Measurements from ENCODE around the gene BCL6B.

Gene BCL6B

GRCh38 chr17:7043182-7043496 lies 20.3 kb downstream of the BCL6B start:
- TF ChIP-seq EZH2 (IDR thresholded peaks at IDR 0.05; ENCODE audit: borderline replicate concordance, low read depth, low read length, severe bottlenecking) (no peak), CTCF (IDR thresholded peaks at IDR 0.05; ENCODE audit: borderline replicate concordance, extremely low read depth, low read length, poor library complexity, severe bottlenecking) (no peak)
- Histone ChIP-seq H3K4me3 (ENCODE audit: low read depth in 1 of 2, low read length in 2 of 2) (no peak overlapping the region), H3K9me3 (ENCODE audit: insufficient read depth, low read length, severe bottlenecking) (no peaks in the 10 kb centered on the region), H4K20me1 (ENCODE audit: insufficient read depth, low read length) (no peaks in the 10 kb centered on the region), H3K27me3 (ENCODE audit: insufficient read depth, low read length, poor library complexity) (peaks cover 12% of the 10 kb centered on the region), H2AFZ (ENCODE audit: low read depth, low read length) (no peak overlapping the region), H3K27ac (ENCODE audit: low read length) (no peak overlapping the region), H3K36me3 (ENCODE audit: insufficient read depth, low read length) (no peaks in the 10 kb centered on the region), H3K79me2 (ENCODE audit: insufficient read depth, low read length) (no peaks in the 10 kb centered on the region), H3K4me1 (ENCODE audit: insufficient read depth, low read length) (peaks cover 9% of the 10 kb centered on the region), H3K9ac (ENCODE audit: low read depth, low read length) (no peak overlapping the region), H3K4me2 (ENCODE audit: insufficient read depth, low read length) (no peak overlapping the region)
- DNase-seq (no peak), ATAC-seq (ENCODE audit: insufficient read depth, low read depth) (no peak)

- no peaks in the 10 kb centered on the region for H3K79me2 ChIP-seq (ENCODE audit: insufficient read depth, low read length)
- ATAC-seq (ENCODE audit: insufficient read depth, low read depth) (no peak), DNase-seq (no peak)
- no peaks in the 10 kb centered on the region for H4K20me1 ChIP-seq (ENCODE audit: insufficient read depth, low read length)
- H3K36me3 ChIP-seq (ENCODE audit: insufficient read depth, low read length), result no peaks in the 10 kb centered on the region
- H3K4me2 ChIP-seq (ENCODE audit: insufficient read depth, low read length), result no peak within 1 kb of the TSS
- peaks cover 12% of the 10 kb centered on the region for H3K27me3 ChIP-seq (ENCODE audit: insufficient read depth, low read length, poor library complexity)
- no peak within 1 kb of the TSS for H3K27ac ChIP-seq (ENCODE audit: low read length)
- H2AFZ ChIP-seq (ENCODE audit: low read depth, low read length), result no peak within 1 kb of the TSS
- no peak for TF ChIP-seq CTCF (IDR thresholded peaks at IDR 0.05; ENCODE audit: borderline replicate concordance, extremely low read depth, low read length, poor library complexity, severe bottlenecking)
- no peak for TF ChIP-seq EZH2 (IDR thresholded peaks at IDR 0.05; ENCODE audit: borderline replicate concordance, low read depth, low read length, severe bottlenecking)
- H3K4me1 ChIP-seq (ENCODE audit: insufficient read depth, low read length), result peaks cover 9% of the 10 kb centered on the region
- no peak within 1 kb of the TSS for H3K4me3 ChIP-seq (ENCODE audit: low read depth in 1 of 2, low read length in 2 of 2)
- H3K9me3 ChIP-seq (ENCODE audit: insufficient read depth, low read length, severe bottlenecking), result no peaks in the 10 kb centered on the region
- H3K9ac ChIP-seq (ENCODE audit: low read depth, low read length), result no peak within 1 kb of the TSS
These were observed 20.8 kb downstream of the BCL6B start, which contains the start of gene SLC16A11 for GRCh38 chr17:7043497-7044198. Gene SLC16A11, minus strand, starts transcription at chr17:7044092. Its CDS starts 579 bp downstream, at chr17:7043513.

GRCh38 chr17:7045492-7046126 lies 22.8 kb downstream of the BCL6B start:
- Histone ChIP-seq H3K27ac (ENCODE audit: low read length) (no peak overlapping the region), H2AFZ (ENCODE audit: low read depth, low read length) (no peak overlapping the region), H3K9ac (ENCODE audit: low read depth, low read length) (no peak overlapping the region)

More at GRCh38 chr17:7045492-7046126, 22.8 kb downstream of the BCL6B start:
- H3K27me3 ChIP-seq (ENCODE audit: insufficient read depth, low read length, poor library complexity), result peaks cover 12% of the 10 kb centered on the region
- H3K4me1 ChIP-seq (ENCODE audit: insufficient read depth, low read length), result peaks cover 9% of the 10 kb centered on the region
- DNase-seq (peak; percentile 39), ATAC-seq (ENCODE audit: insufficient read depth, low read depth) (peak; percentile 60; the same call in 1 of the 3 replicates)
- H3K79me2 ChIP-seq (ENCODE audit: insufficient read depth, low read length), result no peaks in the 10 kb centered on the region
- H3K36me3 ChIP-seq (ENCODE audit: insufficient read depth, low read length), result no peaks in the 10 kb centered on the region
- no peak overlapping the region for H3K4me3 ChIP-seq (ENCODE audit: low read depth in 1 of 2, low read length in 2 of 2)
- H4K20me1 ChIP-seq (ENCODE audit: insufficient read depth, low read length), result no peaks in the 10 kb centered on the region
- TF ChIP-seq CTCF (IDR thresholded peaks at IDR 0.05; ENCODE audit: borderline replicate concordance, extremely low read depth, low read length, poor library complexity, severe bottlenecking) (peak; percentile 87), EZH2 (IDR thresholded peaks at IDR 0.05; ENCODE audit: borderline replicate concordance, low read depth, low read length, severe bottlenecking) (no peak)
- no peaks in the 10 kb centered on the region for H3K9me3 ChIP-seq (ENCODE audit: insufficient read depth, low read length, severe bottlenecking)
- H3K4me2 ChIP-seq (ENCODE audit: insufficient read depth, low read length), result 0 out of 2 replicates have a peak overlapping the region, but pooled peaks have one; percentile 13

Measured in DND-41 (cell line).